Measurements from ENCODE around the gene UNC13A.

The UNC13A gene

DNA sequence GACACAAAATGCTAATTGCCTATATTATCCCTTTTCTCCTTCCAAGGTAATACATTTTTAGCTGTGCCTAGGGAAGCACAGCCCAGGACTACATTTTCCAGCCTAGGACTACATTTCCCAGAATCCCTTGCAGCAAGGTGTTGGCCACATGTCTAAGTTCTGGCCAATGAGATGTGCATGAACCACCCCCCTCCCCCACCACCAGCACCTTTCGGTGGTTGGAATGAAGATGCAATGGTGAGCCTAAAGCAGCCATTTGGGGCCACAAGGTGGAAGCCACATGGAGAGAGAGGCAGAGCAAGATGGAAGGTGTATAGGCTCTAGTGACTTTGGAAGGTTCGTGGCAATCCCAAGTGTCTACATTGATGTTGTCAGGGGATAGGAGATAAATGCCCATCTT lies 16.2 kb downstream of the UNC13A start:
- H3K4me3 ChIP-seq (ENCODE audit: low read depth, low read length) = no peak overlapping the region
- TF ChIP-seq MYC (IDR thresholded peaks at IDR 0.05; ENCODE audit: low read depth, low read length) (no peak), CTCF (IDR thresholded peaks at IDR 0.05; ENCODE audit: low read depth, low read length) (no peak), POLR2A (IDR thresholded peaks at IDR 0.05; ENCODE audit: extremely low read depth, insufficient read length) (no peak)
- TF ChIP-seq, protein P1, sequence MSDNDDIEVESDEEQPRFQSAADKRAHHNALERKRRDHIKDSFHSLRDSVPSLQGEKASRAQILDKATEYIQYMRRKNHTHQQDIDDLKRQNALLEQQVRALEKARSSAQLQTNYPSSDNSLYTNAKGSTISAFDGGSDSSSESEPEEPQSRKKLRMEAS (IDR thresholded peaks at IDR 0.05; ENCODE audit: low read depth, low read length) = 0 out of 2 replicates have a peak, but pooled peaks have one; percentile 25
- DNase-seq (ENCODE audit: low read depth) = peak; percentile 42

DNA sequence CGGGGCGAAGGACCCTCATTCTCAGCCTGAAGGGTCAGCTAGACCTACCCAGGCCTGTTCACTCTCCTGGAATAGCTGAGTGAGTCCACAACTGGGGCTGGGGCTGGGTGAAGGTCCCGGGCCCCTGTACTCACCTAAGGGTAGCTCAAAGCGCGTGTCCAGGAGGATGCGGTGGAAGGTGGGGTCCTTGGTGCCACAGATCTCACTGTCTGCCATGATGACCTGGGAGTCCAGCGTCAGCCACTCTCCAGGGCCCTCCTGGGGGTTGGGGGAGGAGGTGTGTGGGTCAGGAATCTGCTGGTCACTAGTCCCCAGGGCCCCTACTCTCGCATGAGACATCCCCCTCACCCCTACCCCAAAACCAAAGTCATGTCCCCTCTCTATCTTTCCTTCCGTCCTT lies 18.7 kb downstream of the UNC13A start:
- no peak for TF ChIP-seq CTCF (IDR thresholded peaks at IDR 0.05; ENCODE audit: low read depth, low read length)
- H3K4me3 ChIP-seq (ENCODE audit: low read depth, low read length) = no peak overlapping the region
- DNase-seq (ENCODE audit: low read depth) = no peak

DNA sequence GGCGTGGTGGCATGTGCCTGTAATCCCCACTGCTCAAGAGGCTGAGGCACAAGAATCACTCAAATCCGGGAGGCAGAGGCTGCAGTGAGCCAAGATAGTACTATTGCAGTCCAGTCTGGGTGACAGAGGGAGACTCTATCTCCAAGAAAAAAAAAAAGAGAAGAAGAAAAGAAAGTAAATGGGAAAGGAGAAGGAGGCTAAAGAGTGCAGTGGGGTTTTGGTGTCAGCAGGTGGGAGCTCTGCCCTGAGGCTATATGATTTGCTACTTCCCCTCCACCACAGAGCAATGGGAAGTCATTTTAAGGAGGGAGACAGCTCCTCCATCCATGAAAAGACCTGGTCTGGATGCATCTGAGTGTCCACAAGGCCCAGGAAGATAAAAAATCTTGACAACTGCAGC lies 23.1 kb downstream of the UNC13A start:
- H3K4me3 ChIP-seq (ENCODE audit: low read depth, low read length) = no peak overlapping the region
- no peak for TF ChIP-seq POLR2A (IDR thresholded peaks at IDR 0.05; ENCODE audit: extremely low read depth, insufficient read length)
- no peak for TF ChIP-seq CTCF (IDR thresholded peaks at IDR 0.05; ENCODE audit: low read depth, low read length)
- TF ChIP-seq MYC (IDR thresholded peaks at IDR 0.05; ENCODE audit: low read depth, low read length) = no peak
- TF ChIP-seq, protein P1 (IDR thresholded peaks at IDR 0.05; ENCODE audit: low read depth, low read length) = no peak
- DNase-seq (ENCODE audit: low read depth) = no peak

DNA sequence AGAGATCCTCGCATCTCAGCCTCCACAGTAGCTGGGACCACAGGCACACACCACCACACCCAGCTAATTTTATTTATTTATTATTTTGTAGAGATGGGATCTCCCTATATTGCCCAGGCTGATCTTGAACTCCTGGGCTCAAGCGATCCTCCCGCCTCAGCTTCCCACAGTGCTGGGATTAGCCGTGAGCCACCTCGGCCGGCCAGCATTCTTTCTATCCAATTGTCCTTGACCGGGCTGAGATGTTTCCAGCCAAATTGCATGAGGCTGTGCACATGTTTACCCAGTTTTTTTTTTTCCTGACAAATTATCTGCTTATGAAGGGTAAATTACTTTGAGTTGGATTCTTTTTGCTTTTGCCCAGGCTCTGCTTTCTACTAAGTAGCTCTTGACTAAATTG lies 28.2 kb downstream of the UNC13A start:
- no peak overlapping the region for H3K4me3 ChIP-seq (ENCODE audit: low read depth, low read length)
- TF ChIP-seq CTCF (IDR thresholded peaks at IDR 0.05; ENCODE audit: low read depth, low read length) (no peak), MYC (IDR thresholded peaks at IDR 0.05; ENCODE audit: low read depth, low read length) (no peak), POLR2A (IDR thresholded peaks at IDR 0.05; ENCODE audit: extremely low read depth, insufficient read length) (no peak)
- TF ChIP-seq, protein P1 (IDR thresholded peaks at IDR 0.05; ENCODE audit: low read depth, low read length) = no peak
- no peak for DNase-seq (ENCODE audit: low read depth)

DNA sequence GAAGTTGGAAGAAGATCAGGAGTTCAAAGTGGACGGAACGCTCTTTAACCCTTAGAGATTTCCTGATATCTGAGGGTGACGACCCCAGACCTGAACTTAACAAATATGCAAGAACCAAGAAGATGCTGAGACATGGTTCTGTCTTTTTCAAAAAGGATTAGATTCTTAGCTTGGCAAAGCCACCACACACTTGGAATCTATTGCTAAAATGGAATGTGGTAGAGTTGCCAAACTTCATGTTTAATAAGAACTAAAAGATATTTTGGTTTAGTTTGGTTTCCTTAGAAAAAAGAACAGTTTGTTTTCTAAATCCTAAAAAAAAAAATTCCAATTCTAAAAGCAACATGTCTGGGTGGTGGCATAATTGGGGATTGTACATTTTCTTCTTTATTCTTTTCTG lies 29.5 kb downstream of the UNC13A start:
- H3K4me3 ChIP-seq (ENCODE audit: low read depth, low read length) = no peak overlapping the region
- no peak for TF ChIP-seq MYC (IDR thresholded peaks at IDR 0.05; ENCODE audit: low read depth, low read length)
- TF ChIP-seq, protein P1 (IDR thresholded peaks at IDR 0.05; ENCODE audit: low read depth, low read length) = no peak
- TF ChIP-seq CTCF (IDR thresholded peaks at IDR 0.05; ENCODE audit: low read depth, low read length) = no peak
- no peak for TF ChIP-seq POLR2A (IDR thresholded peaks at IDR 0.05; ENCODE audit: extremely low read depth, insufficient read length)
- DNase-seq (ENCODE audit: low read depth) = no peak

GRCh38 chr19:17658240-17658639 lies 29.9 kb downstream of the UNC13A start:
- TF ChIP-seq, protein P1 (IDR thresholded peaks at IDR 0.05; ENCODE audit: low read depth, low read length) = no peak
- no peak for TF ChIP-seq MYC (IDR thresholded peaks at IDR 0.05; ENCODE audit: low read depth, low read length)
- TF ChIP-seq CTCF (IDR thresholded peaks at IDR 0.05; ENCODE audit: low read depth, low read length) = no peak
- no peak for TF ChIP-seq POLR2A (IDR thresholded peaks at IDR 0.05; ENCODE audit: extremely low read depth, insufficient read length)

More at GRCh38 chr19:17658240-17658639, 29.9 kb downstream of the UNC13A start:
- H3K4me3 ChIP-seq (ENCODE audit: low read depth, low read length) = no peak overlapping the region
- no peak for DNase-seq (ENCODE audit: low read depth)

Data from NB4 (cell line).